Measurements from ENCODE around the gene YTHDC2.

YTHDC2 gene

GRCh38 chr5:113617191-113617796 lies 103.8 kb downstream of the YTHDC2 start:
- no peaks in the 10 kb centered on the region for H3K4me1 ChIP-seq (ENCODE audit: insufficient read depth, low read length, severe bottlenecking)
- no peak overlapping the region for H3K27ac ChIP-seq (ENCODE audit: low read depth, low read length, poor library complexity, severe bottlenecking)
- no peak overlapping the region for H3K4me3 ChIP-seq (ENCODE audit: low read depth, low read length, poor library complexity, severe bottlenecking)
- H3F3A ChIP-seq (ENCODE audit: insufficient read depth, low read length): no peaks in the 10 kb centered on the region
- H3K27me3 ChIP-seq (ENCODE audit: insufficient read depth, low read length): no peaks in the 10 kb centered on the region
- TF ChIP-seq EZH2 (IDR thresholded peaks at IDR 0.05; ENCODE audit: borderline replicate concordance, low read length): no peak
- no peak for TF ChIP-seq CTCF (IDR thresholded peaks at IDR 0.05; ENCODE audit: low read length)
- no peak overlapping the region for H3K4me2 ChIP-seq (ENCODE audit: low read length)
- no peak overlapping the region for H2AFZ ChIP-seq (ENCODE audit: low read length)
- no peaks in the 10 kb centered on the region for H3K36me3 ChIP-seq (ENCODE audit: insufficient read depth, low read length)
- no peaks in the 10 kb centered on the region for H3K9me3 ChIP-seq (ENCODE audit: low read length)
- no peak overlapping the region for H3K9ac ChIP-seq (ENCODE audit: low read length)
- H3K79me2 ChIP-seq (ENCODE audit: insufficient read depth, low read length): no peaks in the 10 kb centered on the region
- no peaks in the 10 kb centered on the region for H4K20me1 ChIP-seq (ENCODE audit: insufficient read depth, low read length)
- H3K9me2 ChIP-seq (ENCODE audit: low read depth, low read length): no peaks in the 10 kb centered on the region

GRCh38 chr5:113632996-113633395 lies 119.5 kb downstream of the YTHDC2 start:
- H3K27ac ChIP-seq (ENCODE audit: low read depth, low read length, poor library complexity, severe bottlenecking): no peak overlapping the region
- no peaks in the 10 kb centered on the region for H3K9me3 ChIP-seq (ENCODE audit: low read length)
- H2AFZ ChIP-seq (ENCODE audit: low read length): no peak overlapping the region
- H3K4me2 ChIP-seq (ENCODE audit: low read length): no peak overlapping the region
- no peaks in the 10 kb centered on the region for H3K4me1 ChIP-seq (ENCODE audit: insufficient read depth, low read length, severe bottlenecking)
- TF ChIP-seq CTCF (IDR thresholded peaks at IDR 0.05; ENCODE audit: low read length) (no peak), EZH2 (IDR thresholded peaks at IDR 0.05; ENCODE audit: borderline replicate concordance, low read length) (no peak)
- no peak overlapping the region for H3K4me3 ChIP-seq (ENCODE audit: low read depth, low read length, poor library complexity, severe bottlenecking)
- no peaks in the 10 kb centered on the region for H3K79me2 ChIP-seq (ENCODE audit: insufficient read depth, low read length)
- H3K27me3 ChIP-seq (ENCODE audit: insufficient read depth, low read length): no peaks in the 10 kb centered on the region
- H3K36me3 ChIP-seq (ENCODE audit: insufficient read depth, low read length): no peaks in the 10 kb centered on the region
- H4K20me1 ChIP-seq (ENCODE audit: insufficient read depth, low read length): no peaks in the 10 kb centered on the region
- H3K9me2 ChIP-seq (ENCODE audit: low read depth, low read length): no peaks in the 10 kb centered on the region
- no peak overlapping the region for H3K9ac ChIP-seq (ENCODE audit: low read length)
- no peaks in the 10 kb centered on the region for H3F3A ChIP-seq (ENCODE audit: insufficient read depth, low read length)

- Histone ChIP-seq H3K4me1 (ENCODE audit: insufficient read depth, low read length, severe bottlenecking) (no peaks in the 10 kb centered on the region), H3K9me2 (ENCODE audit: low read depth, low read length) (no peaks in the 10 kb centered on the region), H3K4me3 (ENCODE audit: low read depth, low read length, poor library complexity, severe bottlenecking) (no peak overlapping the region), H4K20me1 (ENCODE audit: insufficient read depth, low read length) (no peaks in the 10 kb centered on the region), H3K36me3 (ENCODE audit: insufficient read depth, low read length) (no peaks in the 10 kb centered on the region), H3K79me2 (ENCODE audit: insufficient read depth, low read length) (no peaks in the 10 kb centered on the region), H3K27ac (ENCODE audit: low read depth, low read length, poor library complexity, severe bottlenecking) (no peak overlapping the region), H3K9me3 (ENCODE audit: low read length) (peaks cover 8% of the 10 kb centered on the region; the same call in 1 of the 2 replicates), H3F3A (ENCODE audit: insufficient read depth, low read length) (no peaks in the 10 kb centered on the region), H3K4me2 (ENCODE audit: low read length) (no peak overlapping the region), H2AFZ (ENCODE audit: low read length) (no peak overlapping the region), H3K9ac (ENCODE audit: low read length) (no peak overlapping the region), H3K27me3 (ENCODE audit: insufficient read depth, low read length) (no peaks in the 10 kb centered on the region)
- TF ChIP-seq EZH2 (IDR thresholded peaks at IDR 0.05; ENCODE audit: borderline replicate concordance, low read length) (no peak), CTCF (IDR thresholded peaks at IDR 0.05; ENCODE audit: low read length) (no peak)
Observed at GRCh38 chr5:113634957-113635356, 121.5 kb downstream of the YTHDC2 start.

Data from OCI-LY1 (cell line).